Iris pigment epithelial cell (primary cell): ENCODE data around the gene HSD17B14.
"Not testable (repeated sequence)": the region's sequence is repeated elsewhere in the genome, so short reads cannot be mapped to it uniquely, and the experiment has no call there.

ENCODE experiments used
- DNase-seq: peaks from one replicate; pipeline ENCODE4 v3.0.0-alpha.2; 2011; ENCODE audit warnings: low read depth

Gene HSD17B14

GRCh38 chr19:48867123-48867745, 30.9 kb upstream of the HSD17B14 start:
- no peak for DNase-seq

DNA sequence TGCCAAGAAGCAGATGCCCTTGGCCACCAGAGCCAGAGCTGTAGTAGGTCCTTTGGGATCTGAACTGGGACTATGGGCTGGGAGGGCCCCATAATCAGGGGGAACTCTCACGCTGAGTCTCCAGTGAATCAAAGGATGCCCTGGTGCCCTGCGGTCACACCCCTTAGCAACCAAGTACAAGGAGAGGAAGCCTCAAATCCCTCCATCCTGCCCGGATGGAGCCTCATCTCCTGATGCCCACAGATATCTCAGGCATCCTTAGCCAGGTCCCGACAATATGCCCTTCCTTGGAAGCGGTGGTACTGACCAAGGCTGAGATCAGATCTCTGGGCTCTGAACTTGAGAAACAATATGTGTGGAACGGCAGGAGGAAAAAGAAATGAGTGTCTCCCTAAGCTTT, 30.4 kb upstream of the HSD17B14 start:
- no peak for DNase-seq

DNA sequence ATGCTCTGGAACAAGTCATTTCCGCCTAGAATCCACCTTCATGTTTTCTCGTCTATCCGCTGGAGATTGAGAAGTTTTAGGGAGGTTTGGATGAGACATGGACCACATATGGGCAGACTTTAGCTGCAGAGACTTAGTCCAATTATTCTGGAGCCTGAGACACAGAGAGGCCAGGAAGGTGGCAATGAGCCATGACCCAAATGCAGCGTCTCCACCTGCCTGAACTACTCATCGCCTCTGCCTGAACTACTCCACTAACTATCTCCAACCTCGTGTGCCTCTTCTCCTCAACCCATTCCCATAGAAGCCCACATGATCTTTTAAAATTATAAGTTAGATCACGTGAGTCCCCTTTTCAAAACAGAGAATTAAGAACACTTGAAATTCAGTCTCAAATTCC, 26.5 kb upstream of the HSD17B14 start:
- no peak for DNase-seq

DNA sequence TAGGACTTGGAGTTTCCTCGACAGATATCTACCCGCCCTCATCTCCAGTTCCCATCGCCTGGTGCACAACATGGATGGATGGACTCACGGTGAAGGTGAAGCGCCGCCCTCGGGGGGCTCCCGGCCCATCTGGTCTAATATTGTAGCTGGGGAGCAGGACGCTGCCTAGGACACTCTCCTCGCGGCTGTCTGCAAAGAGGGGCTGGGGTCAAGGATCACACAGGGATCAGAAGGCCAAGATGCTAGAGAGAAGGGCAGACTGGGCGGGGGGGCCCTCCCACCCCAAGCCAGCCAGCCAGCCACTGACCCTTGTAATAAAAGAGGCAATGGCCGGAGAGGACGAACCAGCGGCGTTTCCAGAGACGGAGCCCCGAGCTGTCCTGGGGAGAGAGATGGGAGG, 25.0 kb upstream of the HSD17B14 start:
- no peak for DNase-seq

- no peak for DNase-seq
Measured at GRCh38 chr19:48859711-48860572, 23.7 kb upstream of the HSD17B14 start.

- no peak for DNase-seq
Measured at GRCh38 chr19:48858984-48859710, 22.9 kb upstream of the HSD17B14 start.

- no peak for DNase-seq
Measured at GRCh38 chr19:48856921-48857320, 20.6 kb upstream of the HSD17B14 start.

DNA sequence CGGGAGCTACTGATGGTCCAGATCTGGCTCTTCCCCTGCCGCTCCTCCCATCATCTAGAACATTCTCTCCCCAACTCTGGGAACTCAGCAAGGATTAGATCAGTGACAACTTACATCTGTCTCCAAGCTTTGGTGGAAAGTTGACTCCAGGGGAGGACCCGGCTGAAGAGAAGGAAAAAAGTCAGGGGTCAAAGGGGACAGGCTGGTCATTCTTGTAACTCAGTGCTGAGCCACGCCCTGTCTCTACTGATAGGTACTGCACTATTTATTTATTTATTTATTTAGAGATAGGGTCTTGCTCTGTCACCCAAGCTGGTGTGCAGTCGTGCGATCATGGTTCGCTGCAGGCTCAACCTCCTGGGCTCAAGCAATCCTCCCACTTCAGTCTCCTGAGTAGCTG, 17.8 kb upstream of the HSD17B14 start:
- no peak for DNase-seq

DNA sequence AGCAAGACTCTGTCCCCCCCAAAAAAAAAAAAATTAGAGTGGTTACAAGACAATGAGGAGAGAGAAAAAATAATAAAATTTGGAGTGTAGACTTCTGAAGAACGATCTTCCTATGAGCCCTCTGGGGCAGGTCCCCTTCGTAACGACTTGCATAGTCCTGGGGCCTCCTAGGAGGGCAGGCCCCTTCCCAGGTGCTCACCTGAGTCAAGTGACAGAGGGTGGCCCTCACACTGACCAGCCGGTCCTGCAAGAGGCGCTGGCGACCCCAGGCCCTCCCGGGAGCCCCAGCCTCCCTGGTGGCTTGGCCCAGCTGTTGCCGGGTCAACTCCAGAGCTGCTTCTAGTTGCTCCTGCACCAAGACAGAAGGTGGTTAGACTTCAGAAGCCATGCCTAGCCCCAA, 17.2 kb upstream of the HSD17B14 start:
- DNase-seq = no peak

- no peak for DNase-seq
Measured at GRCh38 chr19:48852292-48852691, 16.0 kb upstream of the HSD17B14 start.

GRCh38 chr19:48846659-48847058, 10.4 kb upstream of the HSD17B14 start:
- DNase-seq = not testable (repeated sequence)

GRCh38 chr19:48845384-48845783, 9.1 kb upstream of the HSD17B14 start:
- DNase-seq = no peak

- peak; percentile 54 for DNase-seq
Measured at GRCh38 chr19:48844472-48844871, 8.2 kb upstream of the HSD17B14 start.

DNA sequence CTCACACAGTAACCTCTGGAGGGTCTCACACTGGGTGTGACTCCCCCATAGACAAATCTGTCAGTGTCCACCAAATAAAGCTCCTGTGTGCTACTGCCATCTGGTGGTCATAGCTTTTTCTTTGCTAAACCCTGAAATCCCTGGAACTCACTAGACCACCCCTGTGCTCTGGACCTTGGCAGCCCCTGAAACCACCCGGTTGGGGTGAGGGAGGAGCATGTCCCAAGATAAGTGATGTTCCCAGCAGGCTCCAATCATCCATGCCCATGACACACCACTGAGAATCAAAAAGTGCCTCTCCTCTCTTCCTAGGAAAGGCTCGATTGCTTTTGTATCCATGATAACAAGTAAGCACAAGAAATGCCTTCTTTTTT, 6.5 kb upstream of the HSD17B14 start:
- peak; percentile 39 for DNase-seq

- DNase-seq = no peak
Measured at GRCh38 chr19:48841571-48841970, 5.3 kb upstream of the HSD17B14 start.

GRCh38 chr19:48841047-48841446, 4.8 kb upstream of the HSD17B14 start:
- DNase-seq = no peak

GRCh38 chr19:48837687-48838086, 1.4 kb upstream of the HSD17B14 start:
- no peak for DNase-seq

DNA sequence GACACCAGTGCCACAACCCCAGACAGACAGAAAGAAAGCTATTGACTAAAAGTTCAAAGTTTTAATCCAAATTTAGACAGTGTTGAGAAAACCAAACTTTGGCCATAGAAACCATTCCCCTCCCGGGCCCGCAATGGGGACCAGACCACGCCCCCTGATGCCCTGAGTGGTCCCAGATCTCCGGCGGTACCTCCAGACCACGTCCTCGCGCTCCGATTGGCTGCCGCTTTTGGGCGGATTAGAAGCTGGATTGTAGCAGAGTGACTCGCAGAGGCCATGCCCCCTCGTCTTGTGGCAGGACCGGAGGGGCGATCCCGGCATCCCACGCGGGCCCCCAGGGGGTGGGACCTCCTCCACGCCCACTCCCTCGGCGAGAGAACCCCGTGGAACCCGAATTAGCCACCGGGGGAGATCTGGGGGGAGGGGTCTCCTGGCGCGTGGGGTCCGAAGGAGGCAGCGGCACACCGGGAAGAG, 797 bp upstream of the HSD17B14 start:
- peak; percentile 91 for DNase-seq

DNA sequence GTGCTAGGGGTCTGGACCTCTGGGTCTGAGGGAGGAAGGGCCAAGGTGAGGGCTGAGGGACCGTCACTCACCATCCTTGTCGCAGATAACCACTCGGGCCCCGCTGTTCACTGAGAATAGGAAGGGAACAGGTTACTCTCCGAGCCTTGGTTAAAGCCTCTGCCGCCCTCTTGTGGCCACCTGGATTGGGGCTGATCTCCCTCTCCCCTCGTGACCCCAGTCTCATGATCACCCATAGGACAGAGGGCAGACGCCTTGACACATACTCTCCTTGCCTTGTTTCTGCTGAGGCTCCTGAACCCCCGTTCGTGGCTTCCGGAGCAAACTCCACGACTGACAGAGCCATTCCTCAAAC, 580 bp downstream of the HSD17B14 start:
- peak; percentile 82 for DNase-seq

- no peak for DNase-seq
Measured at GRCh38 chr19:48833977-48834376, 2.3 kb downstream of the HSD17B14 start.

DNA sequence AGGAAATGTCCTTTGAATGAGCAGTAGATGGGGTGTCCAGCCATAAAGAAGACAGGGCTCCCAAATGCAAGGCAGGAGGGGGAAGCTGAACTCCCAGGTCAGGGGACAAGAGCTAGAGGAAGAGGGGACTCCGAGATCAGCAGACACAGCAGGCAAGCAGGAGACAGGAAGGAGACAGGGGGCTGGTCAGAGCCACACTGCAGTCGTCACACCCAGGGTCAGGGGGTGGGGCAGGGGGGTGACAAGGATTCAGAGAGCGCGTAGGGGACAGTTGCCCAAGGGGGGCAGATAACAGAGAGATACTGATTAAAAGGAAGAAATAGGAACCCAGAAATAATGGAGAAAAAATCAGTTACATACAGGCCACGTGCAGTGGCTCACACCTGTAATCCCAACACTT, 3.2 kb downstream of the HSD17B14 start:
- DNase-seq = no peak

DNA sequence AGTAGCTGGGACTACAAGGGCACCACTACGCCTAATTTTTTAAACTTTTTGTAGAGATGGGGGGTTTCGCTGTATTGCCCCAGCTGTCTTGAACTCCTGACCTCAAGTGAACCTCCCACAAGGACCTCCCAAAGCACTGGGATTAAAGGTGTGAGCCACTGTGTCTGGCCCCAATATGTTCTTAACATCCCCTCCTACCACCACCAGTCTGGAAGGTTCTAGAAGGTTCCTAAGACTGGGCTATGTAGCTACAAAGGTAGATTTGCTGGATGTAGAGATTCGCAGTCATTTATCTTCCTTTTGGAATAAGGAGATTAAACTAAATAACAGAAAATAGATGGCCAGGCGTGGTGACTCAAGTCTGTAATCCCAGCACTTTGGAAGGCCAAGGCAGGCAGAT, 5.3 kb downstream of the HSD17B14 start:
- DNase-seq = no peak

DNA sequence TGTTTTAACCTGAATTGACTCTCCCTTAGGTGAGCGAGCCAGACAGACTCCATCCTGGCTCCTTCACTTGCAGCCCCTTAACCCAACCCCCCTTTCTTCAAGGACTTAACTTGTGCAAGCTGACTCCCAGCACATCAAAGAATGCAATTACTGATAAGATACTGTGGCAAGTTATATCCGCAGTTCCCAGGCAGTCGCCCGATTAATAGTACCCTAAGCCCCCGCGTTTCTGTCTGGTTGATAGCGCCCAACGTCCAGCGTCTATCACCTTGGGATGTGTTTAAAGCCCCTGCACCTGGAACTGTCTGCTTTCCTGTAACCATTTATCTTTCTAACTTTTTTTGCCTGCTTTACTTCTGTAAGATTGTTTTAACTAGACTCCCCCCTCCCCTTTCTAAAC, 6.2 kb downstream of the HSD17B14 start:
- DNase-seq = no peak
